ENCODE data around the gene TIMM13.

The TIMM13 gene

DNA sequence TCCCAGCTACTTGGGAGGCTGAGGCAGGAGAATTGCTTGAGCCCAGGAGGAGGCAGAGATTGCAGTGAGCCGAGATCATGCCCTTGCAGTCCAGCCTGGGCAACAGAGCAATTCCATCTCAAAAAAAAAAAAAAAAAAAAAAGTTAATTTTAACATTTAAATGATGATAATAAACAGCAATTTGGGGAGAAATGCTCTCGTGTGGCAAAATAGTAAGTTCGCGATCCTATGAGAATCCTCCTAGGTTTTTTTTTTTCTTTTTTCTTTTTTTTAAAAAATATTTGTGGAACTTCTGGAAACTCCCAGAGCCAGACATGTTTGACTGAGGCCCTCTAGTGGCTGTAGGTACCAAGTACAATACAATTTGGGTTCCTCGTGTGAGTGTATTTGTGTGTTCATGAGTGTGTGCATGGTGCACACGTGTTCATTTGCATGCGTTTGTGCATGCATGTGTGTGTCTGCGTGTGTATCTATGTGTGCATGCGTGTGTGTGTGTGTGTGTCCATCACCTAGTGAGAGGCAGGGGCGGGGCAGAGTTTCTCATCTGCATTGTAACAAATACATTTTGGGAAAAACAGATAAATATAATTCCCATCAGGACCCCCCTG, 36.2 kb downstream of the TIMM13 start:
- Histone ChIP-seq H3K4me1 (ENCODE audit: insufficient read depth, low read length) (peaks cover 3% of the 10 kb centered on the region), H3K36me3 (ENCODE audit: insufficient read depth, low read length) (no peaks in the 10 kb centered on the region), H3K9me3 (ENCODE audit: insufficient read depth, low read length, severe bottlenecking) (no peaks in the 10 kb centered on the region), H3K4me3 (ENCODE audit: low read depth in 1 of 2, low read length in 2 of 2) (no peak overlapping the region), H2AFZ (ENCODE audit: low read depth, low read length) (no peak overlapping the region), H3K79me2 (ENCODE audit: insufficient read depth, low read length) (no peaks in the 10 kb centered on the region), H3K27me3 (ENCODE audit: insufficient read depth, low read length, poor library complexity) (no peaks in the 10 kb centered on the region), H3K9ac (ENCODE audit: low read depth, low read length) (no peak overlapping the region), H4K20me1 (ENCODE audit: insufficient read depth, low read length) (no peaks in the 10 kb centered on the region), H3K4me2 (ENCODE audit: insufficient read depth, low read length) (peak overlapping the region; percentile 32; the same call in 1 of the 2 replicates), H3K27ac (ENCODE audit: low read length) (no peak overlapping the region)
- DNase-seq (peak; percentile 65), ATAC-seq (ENCODE audit: insufficient read depth, low read depth) (peak; percentile 76)
- TF ChIP-seq EZH2 (IDR thresholded peaks at IDR 0.05; ENCODE audit: borderline replicate concordance, low read depth, low read length, severe bottlenecking) = no peak
- TF ChIP-seq, protein P1, sequence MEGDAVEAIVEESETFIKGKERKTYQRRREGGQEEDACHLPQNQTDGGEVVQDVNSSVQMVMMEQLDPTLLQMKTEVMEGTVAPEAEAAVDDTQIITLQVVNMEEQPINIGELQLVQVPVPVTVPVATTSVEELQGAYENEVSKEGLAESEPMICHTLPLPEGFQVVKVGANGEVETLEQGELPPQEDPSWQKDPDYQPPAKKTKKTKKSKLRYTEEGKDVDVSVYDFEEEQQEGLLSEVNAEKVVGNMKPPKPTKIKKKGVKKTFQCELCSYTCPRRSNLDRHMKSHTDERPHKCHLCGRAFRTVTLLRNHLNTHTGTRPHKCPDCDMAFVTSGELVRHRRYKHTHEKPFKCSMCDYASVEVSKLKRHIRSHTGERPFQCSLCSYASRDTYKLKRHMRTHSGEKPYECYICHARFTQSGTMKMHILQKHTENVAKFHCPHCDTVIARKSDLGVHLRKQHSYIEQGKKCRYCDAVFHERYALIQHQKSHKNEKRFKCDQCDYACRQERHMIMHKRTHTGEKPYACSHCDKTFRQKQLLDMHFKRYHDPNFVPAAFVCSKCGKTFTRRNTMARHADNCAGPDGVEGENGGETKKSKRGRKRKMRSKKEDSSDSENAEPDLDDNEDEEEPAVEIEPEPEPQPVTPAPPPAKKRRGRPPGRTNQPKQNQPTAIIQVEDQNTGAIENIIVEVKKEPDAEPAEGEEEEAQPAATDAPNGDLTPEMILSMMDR (IDR thresholded peaks at IDR 0.05; ENCODE audit: borderline replicate concordance, extremely low read depth, low read length, poor library complexity, severe bottlenecking) = peak; percentile 89

DNA sequence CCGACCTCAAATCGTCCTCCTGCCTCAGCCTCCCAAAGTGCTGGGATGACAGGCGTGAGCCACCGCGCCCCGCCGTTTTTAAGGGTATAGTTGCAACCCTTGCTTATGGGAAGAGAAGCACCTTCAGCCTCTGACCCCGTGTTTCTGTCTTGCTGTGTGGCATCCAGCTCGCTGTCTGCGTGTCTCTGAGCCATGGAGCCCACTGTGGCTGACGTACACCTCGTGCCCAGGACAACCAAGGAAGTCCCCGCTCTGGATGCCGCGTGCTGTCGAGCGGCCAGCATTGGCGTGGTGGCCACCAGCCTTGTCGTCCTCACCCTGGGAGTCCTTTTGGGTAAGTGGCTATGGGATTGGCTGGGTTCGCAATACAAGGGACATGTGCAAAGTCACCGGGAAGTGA, 37.8 kb downstream of the TIMM13 start:
- Histone ChIP-seq H3K4me3 (ENCODE audit: low read depth in 1 of 2, low read length in 2 of 2) (no peak overlapping the region), H3K36me3 (ENCODE audit: insufficient read depth, low read length) (no peaks in the 10 kb centered on the region), H3K9ac (ENCODE audit: low read depth, low read length) (no peak overlapping the region), H2AFZ (ENCODE audit: low read depth, low read length) (no peak overlapping the region), H4K20me1 (ENCODE audit: insufficient read depth, low read length) (no peaks in the 10 kb centered on the region), H3K79me2 (ENCODE audit: insufficient read depth, low read length) (no peaks in the 10 kb centered on the region), H3K4me1 (ENCODE audit: insufficient read depth, low read length) (peaks cover 3% of the 10 kb centered on the region), H3K4me2 (ENCODE audit: insufficient read depth, low read length) (no peak overlapping the region), H3K27me3 (ENCODE audit: insufficient read depth, low read length, poor library complexity) (no peaks in the 10 kb centered on the region), H3K9me3 (ENCODE audit: insufficient read depth, low read length, severe bottlenecking) (no peaks in the 10 kb centered on the region), H3K27ac (ENCODE audit: low read length) (no peak overlapping the region)
- DNase-seq (no peak), ATAC-seq (ENCODE audit: insufficient read depth, low read depth) (no peak)
- no peak for TF ChIP-seq EZH2 (IDR thresholded peaks at IDR 0.05; ENCODE audit: borderline replicate concordance, low read depth, low read length, severe bottlenecking)
- TF ChIP-seq, protein P1 (IDR thresholded peaks at IDR 0.05; ENCODE audit: borderline replicate concordance, extremely low read depth, low read length, poor library complexity, severe bottlenecking) = no peak

DNA sequence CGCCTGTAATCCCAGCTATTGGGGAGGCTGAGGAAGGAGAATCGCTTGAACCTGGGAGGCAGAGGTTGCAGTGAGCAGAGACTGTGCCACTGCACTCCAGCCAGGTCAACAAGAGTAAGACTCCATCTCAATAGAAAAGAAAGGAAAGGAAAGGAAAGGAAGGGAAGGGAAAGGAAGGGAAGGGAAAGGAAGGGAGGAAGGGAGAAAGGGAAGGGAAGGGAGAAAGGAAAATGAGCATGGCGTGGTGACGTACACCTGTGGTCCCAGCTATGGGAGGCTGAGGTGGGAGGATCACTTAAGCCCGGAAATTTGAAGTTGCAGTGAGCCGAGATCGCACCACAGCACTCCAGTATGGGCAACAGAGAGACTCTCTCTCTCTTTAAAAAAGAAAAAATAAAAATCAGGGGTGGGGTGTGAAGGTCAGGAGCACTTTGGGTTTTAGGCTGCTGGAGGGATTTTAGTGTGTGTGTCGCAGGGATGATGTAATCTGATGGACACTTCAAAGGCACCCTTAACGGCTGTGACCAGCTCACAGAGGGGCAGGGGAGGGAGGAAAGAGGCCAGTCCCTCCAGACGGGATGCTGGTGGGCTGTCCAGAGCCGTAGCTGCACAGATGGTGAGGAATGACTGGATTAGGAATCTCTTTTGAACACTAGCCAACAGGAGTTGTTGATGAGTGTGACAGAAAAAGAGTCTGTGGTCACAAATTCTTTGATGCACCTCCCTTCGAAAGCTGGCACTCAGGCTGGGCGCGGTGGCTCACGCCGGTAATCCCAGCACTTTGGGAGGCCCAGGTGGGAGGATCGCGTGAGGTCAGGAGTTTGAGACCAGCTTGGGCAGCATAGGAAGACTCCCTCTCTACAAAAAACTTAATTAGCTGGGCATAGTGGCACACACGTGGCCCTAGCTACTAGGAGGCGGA, 39.8 kb downstream of the TIMM13 start:
- Histone ChIP-seq H3K9ac (ENCODE audit: low read depth, low read length) (no peak overlapping the region), H3K27me3 (ENCODE audit: insufficient read depth, low read length, poor library complexity) (no peaks in the 10 kb centered on the region), H3K4me1 (ENCODE audit: insufficient read depth, low read length) (peaks cover 3% of the 10 kb centered on the region), H3K4me3 (ENCODE audit: low read depth in 1 of 2, low read length in 2 of 2) (no peak overlapping the region), H4K20me1 (ENCODE audit: insufficient read depth, low read length) (no peaks in the 10 kb centered on the region), H2AFZ (ENCODE audit: low read depth, low read length) (no peak overlapping the region), H3K4me2 (ENCODE audit: insufficient read depth, low read length) (no peak overlapping the region), H3K9me3 (ENCODE audit: insufficient read depth, low read length, severe bottlenecking) (no peaks in the 10 kb centered on the region), H3K36me3 (ENCODE audit: insufficient read depth, low read length) (no peaks in the 10 kb centered on the region), H3K27ac (ENCODE audit: low read length) (no peak overlapping the region), H3K79me2 (ENCODE audit: insufficient read depth, low read length) (no peaks in the 10 kb centered on the region)
- TF ChIP-seq, protein P1 (IDR thresholded peaks at IDR 0.05; ENCODE audit: borderline replicate concordance, extremely low read depth, low read length, poor library complexity, severe bottlenecking) = no peak
- TF ChIP-seq EZH2 (IDR thresholded peaks at IDR 0.05; ENCODE audit: borderline replicate concordance, low read depth, low read length, severe bottlenecking) = no peak
- DNase-seq (no peak), ATAC-seq (ENCODE audit: insufficient read depth, low read depth) (no peak)
